Right cardiac atrium (tissue), 5 donors: ENCODE results near the gene PLEKHS1. TPM values are rescaled to one million over a fixed set of nuclear protein-coding genes. Genes with fewer than 3 reads are reported as not detected.
"Not testable (repeated sequence)": the region's sequence is repeated elsewhere in the genome, so short reads cannot be mapped to it uniquely, and the experiment has no call there.

ENCODE experiments used
- ATAC-seq, 2 donors: fragments of 200-7000 bp; cut with Tn5 transposase; one replicate each; pipeline versions ENCODE4 v1.8.0 to v1.9.1; 2020; ENCODE audit warnings: moderate library complexity in 2 of 2, mild to moderate bottlenecking in 1 of 2
- DNase-seq, 3 donors: peaks; one replicate each; pipeline ENCODE4 v3.0.0-alpha.2; 2020
- H3K27ac ChIP-seq: one replicate; pipeline ENCODE4 v1.5.1; 2013; ENCODE audit warnings: mild to moderate bottlenecking, low read length, control low read depth, moderate library complexity
- H3K27me3 ChIP-seq: one replicate; pipeline ENCODE4 v1.6.1; 2013; ENCODE audit not compliant: control insufficient read depth, insufficient read depth
- H3K4me1 ChIP-seq: one replicate; pipeline ENCODE4 v1.6.1; 2013; ENCODE audit warnings: low read length; ENCODE audit not compliant: control insufficient read depth, insufficient read depth
- H3K4me3 ChIP-seq: one replicate; pipeline ENCODE4 v1.5.1; 2013; ENCODE audit warnings: low read length, control low read depth
- H3K9me3 ChIP-seq: one replicate; pipeline ENCODE4 v1.6.1; 2013; ENCODE audit warnings: low read length; ENCODE audit not compliant: control insufficient read depth
- WGBS: extraction: QIAGEN DNeasy Blood & Tissue Kit; methylation state at CpG from one replicate; pipeline ENCODE4 v1.1.7; 2013; 5-methylcytosine and 5-hydroxymethylcytosine counted together
- intact Hi-C, 4 donors: fragments of 100-400 bp; cut with DNase I; formaldehyde crosslinking; loops; one replicate each; pipeline versions ENCODE4 v1.11.0 to v1.14.0; 2022 to 2023
- polyA plus RNA-seq: library from polyadenylated mRNA; stranded (reverse); fragments of 200-250 nt; gene quantifications from one replicate; pipeline ENCODE4 v1.2.3, GENCODE V29; 2013
- total RNA-seq, 4 donors: library from RNA; stranded (reverse); fragmentation: NEBNext Ultra II Directional; extraction: Animal tissue kit (Norgen Biotek cat#: 25700); gene quantifications; one replicate each; pipeline ENCODE4 v1.2.1, GENCODE V29; 2021
- donor health status: healthy with polysubstance abuse.
- donor health status: DM: no; HTN: yes; CAD: no.
- donor health status: DM: no; HTN: no; CAD: no.
- donor health status: DM: no; HTN: yes; CAD: no; lungs with severe emphysema.
- donor health status: DM: yes; HTN: yes; CAD: no.

Gene PLEKHS1
- total and polyA plus RNA-seq, 5 donors, result not detected

- Histone ChIP-seq H3K27me3 (no peaks in the 10 kb centered on the region), H3K27ac (no peak overlapping the region), H3K4me1 (no peaks in the 10 kb centered on the region), H3K9me3 (no peaks in the 10 kb centered on the region), H3K4me3 (no peak overlapping the region)
- intact Hi-C loops, result no loop called here
- ATAC-seq, result no peak
- no peak for DNase-seq
- WGBS, result 64% methylated on average over 3 of the region's 3 CpGs
These were observed 14.4 kb downstream of the PLEKHS1 start for GRCh38 chr10:113765910-113766309.

- intact Hi-C loops, result no loop called here
These were observed 15.7 kb downstream of the PLEKHS1 start for GRCh38 chr10:113767222-113767621.

GRCh38 chr10:113770346-113770745, 18.9 kb downstream of the PLEKHS1 start:
- 57% methylated on average over 4 of the region's 4 CpGs for WGBS
- Histone ChIP-seq H3K27ac (no peak overlapping the region), H3K9me3 (no peaks in the 10 kb centered on the region), H3K4me1 (no peaks in the 10 kb centered on the region), H3K4me3 (no peak overlapping the region), H3K27me3 (no peaks in the 10 kb centered on the region)
- intact Hi-C loops, result no loop called here
- DNase-seq (no peak), ATAC-seq (peak; percentile 46 to 50)

More at GRCh38 chr10:113767222-113767621, 15.7 kb downstream of the PLEKHS1 start:
- Histone ChIP-seq H3K27me3 (no peaks in the 10 kb centered on the region), H3K27ac (no peak overlapping the region), H3K4me1 (no peaks in the 10 kb centered on the region), H3K9me3 (no peaks in the 10 kb centered on the region), H3K4me3 (no peak overlapping the region)
- DNase-seq, result no peak
- ATAC-seq, result no peak
- WGBS, result 68% methylated on average over 2 of the region's 2 CpGs

- H3K27ac ChIP-seq, intact Hi-C loops: not testable (repeated sequence)
These were observed 19.6 kb downstream of the PLEKHS1 start for GRCh38 chr10:113771131-113771530.

GRCh38 chr10:113775686-113776294, 24.3 kb downstream of the PLEKHS1 start:
- H3K27ac ChIP-seq, result no peak overlapping the region
- no peaks in the 10 kb centered on the region for H3K27me3 ChIP-seq
- H3K9me3 ChIP-seq, result no peaks in the 10 kb centered on the region
- intact Hi-C loops, result no loop called here
- H3K4me3 ChIP-seq, result no peak overlapping the region
- H3K4me1 ChIP-seq, result no peaks in the 10 kb centered on the region
- ATAC-seq (no peak), DNase-seq (no peak)
- 62% methylated on average over 4 of the region's 4 CpGs for WGBS

More at GRCh38 chr10:113771131-113771530, 19.6 kb downstream of the PLEKHS1 start:
- H3K4me1 ChIP-seq, H3K27me3 ChIP-seq, DNase-seq, H3K9me3 ChIP-seq, H3K4me3 ChIP-seq, ATAC-seq: not testable (repeated sequence)
- WGBS, result 84% methylated on average over 3 of the region's 3 CpGs

- WGBS, result 89% methylated on average over 1 of the region's 1 CpG
- no peak for DNase-seq
- Histone ChIP-seq H3K4me3 (no peak overlapping the region), H3K9me3 (no peaks in the 10 kb centered on the region), H3K27me3 (no peaks in the 10 kb centered on the region), H3K27ac (no peak overlapping the region), H3K4me1 (no peaks in the 10 kb centered on the region)
- intact Hi-C loops, result no loop called here
- no peak for ATAC-seq
These were observed 25.1 kb downstream of the PLEKHS1 start for GRCh38 chr10:113776553-113776952.

GRCh38 chr10:113780681-113781250, 29.3 kb downstream of the PLEKHS1 start:
- Histone ChIP-seq H3K4me1 (no peaks in the 10 kb centered on the region), H3K27me3 (no peaks in the 10 kb centered on the region), H3K27ac (no peak overlapping the region), H3K4me3 (no peak overlapping the region), H3K9me3 (no peaks in the 10 kb centered on the region)
- intact Hi-C loops, result no loop called here
- peak in 1 of 3 donors; percentile 23 for DNase-seq
- WGBS, result 74% methylated on average over 3 of the region's 3 CpGs
- ATAC-seq, result peak in 1 of 2 donors; percentile 40

GRCh38 chr10:113782367-113782766, 30.9 kb downstream of the PLEKHS1 start:
- Histone ChIP-seq H3K27ac (no peak overlapping the region), H3K4me3 (no peak overlapping the region), H3K4me1 (no peaks in the 10 kb centered on the region), H3K9me3 (no peaks in the 10 kb centered on the region), H3K27me3 (no peaks in the 10 kb centered on the region)
- intact Hi-C loops, result no loop called here
- DNase-seq (no peak), ATAC-seq (no peak)
- 84% methylated on average over 14 of the region's 14 CpGs for WGBS

- Histone ChIP-seq H3K27ac (no peak overlapping the region), H3K9me3 (no peaks in the 10 kb centered on the region), H3K4me1 (no peaks in the 10 kb centered on the region), H3K4me3 (no peak overlapping the region), H3K27me3 (no peaks in the 10 kb centered on the region)
- ATAC-seq, result no peak
- intact Hi-C loops, result no loop called here
- WGBS, result 88% methylated on average over 8 of the region's 8 CpGs
- no peak for DNase-seq
These were observed 31.7 kb downstream of the PLEKHS1 start for GRCh38 chr10:113782986-113783704.

GRCh38 chr10:113788604-113789083, 37.2 kb downstream of the PLEKHS1 start:
- 44% methylated on average over 9 of the region's 9 CpGs for WGBS
- intact Hi-C loops, result no loop called here
- peak; percentile 53 to 72 for ATAC-seq
- no peaks in the 10 kb centered on the region for H3K4me1 ChIP-seq
- no peak overlapping the region for H3K27ac ChIP-seq
- no peak overlapping the region for H3K4me3 ChIP-seq
- no peaks in the 10 kb centered on the region for H3K9me3 ChIP-seq
- peak in 2 of 3 donors; percentile 43 to 48 for DNase-seq
- no peaks in the 10 kb centered on the region for H3K27me3 ChIP-seq

- no peak for DNase-seq
- 79% methylated on average over 2 of the region's 2 CpGs for WGBS
These were observed 40.2 kb downstream of the PLEKHS1 start for GRCh38 chr10:113791691-113792090.

More at GRCh38 chr10:113791691-113792090, 40.2 kb downstream of the PLEKHS1 start:
- ATAC-seq, result no peak
- intact Hi-C loops, result loop anchor here in 1 of 4 donors (10.0 kb wide), 1 partner anchor 87 kb away; no protein-coding TSS in a partner anchor
- Histone ChIP-seq H3K4me1 (no peaks in the 10 kb centered on the region), H3K4me3 (no peak overlapping the region), H3K27me3 (no peaks in the 10 kb centered on the region), H3K27ac (no peak overlapping the region), H3K9me3 (no peaks in the 10 kb centered on the region)
